Hematopoietic multipotent progenitor cell treated with erythropoietin and hydrocortisone succinate and interleukin-3 and kit ligand, for 8 days (in vitro differentiated cells): ENCODE data around the gene LCA5.
"Not testable (repeated sequence)": the region's sequence is repeated elsewhere in the genome, so short reads cannot be mapped to it uniquely, and the experiment has no call there.

Experiments used
- DNase-seq: peaks from one replicate; pipeline ENCODE4 v3.0.0-alpha.2; 2015

LCA5 gene

DNA sequence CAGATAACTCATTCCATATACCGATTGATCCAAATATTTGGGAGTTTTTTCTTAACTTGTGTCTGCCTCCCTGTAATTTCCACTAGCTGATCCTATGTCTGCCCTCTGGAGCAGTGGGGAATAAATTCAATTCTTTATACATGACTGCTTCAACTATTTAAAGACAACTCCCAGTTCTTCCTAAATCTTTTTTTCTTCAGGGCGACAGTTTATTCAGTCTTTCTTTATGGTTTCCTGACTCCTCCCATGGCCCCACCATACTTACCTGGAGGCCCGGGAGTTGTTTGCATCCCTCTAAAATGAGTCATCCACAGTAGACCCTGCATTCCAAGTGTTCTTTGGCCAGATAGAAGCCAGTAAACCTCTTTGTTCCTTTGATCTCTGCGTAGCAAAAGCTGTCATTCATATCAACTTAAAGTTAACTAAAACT, 73.6 kb downstream of the LCA5 start:
- no peak for DNase-seq

- DNase-seq: no peak
Measured at GRCh38 chr6:79461205-79461604, 76.0 kb downstream of the LCA5 start.

- no peak for DNase-seq
Measured at GRCh38 chr6:79455446-79455845, 81.8 kb downstream of the LCA5 start.

GRCh38 chr6:79453558-79454042, 83.6 kb downstream of the LCA5 start:
- DNase-seq: no peak

- no peak for DNase-seq
Measured at GRCh38 chr6:79450984-79451383, 86.2 kb downstream of the LCA5 start.

DNA sequence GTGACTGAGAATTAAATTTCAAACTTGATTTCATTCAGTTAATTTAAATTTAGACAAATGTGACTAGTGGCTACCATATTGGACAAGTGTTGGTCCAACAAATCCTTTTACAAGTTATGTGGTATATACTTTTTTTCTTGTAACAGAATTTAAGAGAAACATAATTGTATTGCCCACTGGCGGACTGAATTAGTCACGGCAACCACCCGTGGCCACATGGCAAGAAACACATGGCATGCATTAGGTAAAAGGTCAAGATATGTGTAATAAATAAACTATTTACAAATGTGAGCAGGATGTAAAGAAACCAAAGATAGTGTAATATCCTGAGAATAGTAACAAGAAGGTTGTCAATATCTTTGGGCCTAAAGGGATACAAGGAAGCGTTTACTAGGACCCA, 91.2 kb downstream of the LCA5 start:
- no peak for DNase-seq

GRCh38 chr6:79443876-79444275, 93.4 kb downstream of the LCA5 start:
- DNase-seq: not testable (repeated sequence)

DNA sequence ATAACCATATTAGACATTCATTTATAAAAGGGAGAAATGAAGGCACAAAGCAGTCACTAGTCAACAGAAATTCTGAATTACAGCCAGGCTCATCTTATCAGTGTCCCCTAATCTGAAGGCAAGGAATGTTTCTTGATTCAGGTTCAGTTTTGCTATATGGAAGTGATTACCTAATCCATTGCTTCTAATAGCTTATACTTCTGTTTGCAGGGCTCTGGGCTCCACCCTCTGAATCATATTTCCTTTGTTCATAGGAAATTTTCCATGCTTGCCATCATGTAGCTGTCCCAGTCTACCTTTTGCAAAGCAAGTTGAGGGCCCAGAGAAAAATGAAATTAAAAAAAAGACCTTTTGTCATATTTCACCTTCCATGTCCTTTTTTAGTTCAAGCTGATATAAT, 96.0 kb downstream of the LCA5 start:
- no peak for DNase-seq

GRCh38 chr6:79440598-79440997, 96.6 kb downstream of the LCA5 start:
- no peak for DNase-seq

- DNase-seq: no peak
Measured at GRCh38 chr6:79438030-79438429, 99.2 kb downstream of the LCA5 start.

GRCh38 chr6:79436241-79436640, 101.0 kb downstream of the LCA5 start:
- DNase-seq: no peak

GRCh38 chr6:79435746-79436145, 101.5 kb downstream of the LCA5 start:
- no peak for DNase-seq
